ENCODE data around the gene CSRNP3.
"Not testable (repeated sequence)": the region's sequence is repeated elsewhere in the genome, so short reads cannot be mapped to it uniquely, and the experiment has no call there.

The CSRNP3 gene

DNA sequence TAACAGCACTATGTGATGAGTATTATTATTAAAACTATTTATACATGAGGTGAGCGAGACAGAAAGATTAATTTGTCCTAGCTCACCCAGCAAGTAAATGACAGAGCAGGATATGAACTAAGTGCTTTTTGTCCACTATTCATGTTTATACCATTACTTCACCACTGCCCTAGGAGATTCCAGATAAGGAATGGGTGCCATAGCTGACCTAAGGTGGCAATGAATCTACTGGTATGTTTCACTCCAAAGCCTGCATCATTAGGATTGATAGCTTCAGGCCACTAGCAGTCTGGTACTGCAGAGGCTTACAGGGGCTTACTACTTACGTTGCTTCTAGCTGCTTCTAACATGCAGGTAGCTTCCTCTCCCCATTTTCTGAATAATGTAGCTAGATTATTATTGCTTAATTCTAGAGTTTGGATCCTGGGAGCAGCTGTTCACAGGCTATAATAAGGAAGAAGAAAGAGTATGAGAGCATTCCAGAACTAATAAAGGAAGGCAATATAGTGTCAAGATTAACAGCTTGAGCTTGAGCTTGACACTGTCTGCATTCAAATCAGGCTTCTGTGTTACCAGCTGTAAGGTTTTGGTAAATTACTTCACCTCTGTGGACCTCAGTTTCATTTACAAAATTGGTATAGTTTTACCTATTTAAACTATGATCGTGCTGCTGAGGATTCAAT is 170.9 kb downstream of the CSRNP3 start:
- DNase-seq = no peak

GRCh38 chr2:165645930-165646831 is 176.7 kb downstream of the CSRNP3 start:
- peak; percentile 42 for DNase-seq

GRCh38 chr2:165647409-165647808 is 177.9 kb downstream of the CSRNP3 start:
- DNase-seq = no peak

- no peak for DNase-seq
Measured at GRCh38 chr2:165648801-165649200, 179.3 kb downstream of the CSRNP3 start.

DNA sequence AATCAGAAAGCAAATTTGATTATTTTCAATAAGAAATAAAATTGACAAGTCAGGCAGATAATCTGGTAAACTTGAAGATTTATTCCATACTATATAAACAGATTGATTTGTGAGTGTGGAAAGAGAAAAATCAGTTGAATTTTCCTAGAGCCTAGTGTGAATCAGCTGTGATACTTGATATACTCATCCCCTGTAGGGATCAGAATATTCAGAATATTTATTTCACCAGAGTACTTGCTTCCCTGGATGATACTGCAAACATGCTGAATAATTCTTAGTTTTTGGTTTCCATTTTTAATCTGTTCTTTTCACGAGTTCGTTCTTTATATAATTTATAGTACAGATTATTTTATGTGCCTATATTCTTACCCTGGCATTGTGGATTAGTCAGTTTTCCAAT is 181.7 kb downstream of the CSRNP3 start:
- no peak for DNase-seq

DNA sequence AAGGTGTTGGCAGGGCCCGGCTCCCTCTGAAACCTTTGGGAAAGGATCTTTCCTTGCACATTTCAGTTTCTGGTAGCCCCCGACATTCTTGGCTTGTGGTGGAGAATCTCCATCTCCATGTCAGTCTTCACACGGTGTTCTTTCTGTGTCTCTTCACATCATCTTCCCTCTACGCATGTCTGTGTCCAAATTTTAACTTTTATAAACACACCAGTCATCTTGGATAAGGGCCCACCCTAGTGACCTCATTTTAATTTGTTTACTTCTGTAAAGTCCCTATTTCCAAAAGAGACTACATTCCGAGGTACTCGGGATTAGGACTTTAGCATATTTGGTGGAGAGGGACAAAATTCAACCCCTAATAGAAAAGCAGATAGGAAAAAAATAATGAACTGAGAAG is 186.2 kb downstream of the CSRNP3 start:
- no peak for DNase-seq

- DNase-seq = no peak
Measured at GRCh38 chr2:165660361-165660760, 190.9 kb downstream of the CSRNP3 start.

GRCh38 chr2:165662720-165663119 is 193.2 kb downstream of the CSRNP3 start:
- DNase-seq = no peak

- DNase-seq = no peak
Measured at GRCh38 chr2:165665614-165666013, 196.1 kb downstream of the CSRNP3 start.

DNA sequence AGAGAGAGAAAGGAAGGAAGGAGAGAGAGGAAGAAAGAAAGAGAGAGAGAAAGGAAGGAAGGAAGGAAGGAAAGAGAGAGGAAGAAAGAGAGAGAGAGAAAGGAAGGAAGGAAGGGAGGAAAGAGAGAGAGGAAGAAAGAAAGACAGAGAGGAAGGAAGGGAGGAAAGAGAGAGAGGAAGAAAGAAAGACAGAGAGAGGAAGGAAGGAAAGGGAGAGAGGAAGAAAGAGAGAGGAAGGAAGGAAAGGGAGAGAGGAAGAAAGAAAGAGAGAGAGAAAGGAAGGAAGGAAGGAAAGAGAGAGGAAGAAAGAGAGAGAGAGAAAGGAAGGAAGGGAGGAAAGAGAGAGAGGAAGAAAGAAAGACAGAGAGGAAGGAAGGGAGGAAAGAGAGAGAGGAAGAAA is 196.6 kb downstream of the CSRNP3 start:
- DNase-seq = not testable (repeated sequence)

GRCh38 chr2:165666605-165667004 is 197.1 kb downstream of the CSRNP3 start:
- no peak for DNase-seq

- DNase-seq = no peak
Measured at GRCh38 chr2:165667375-165667774, 197.9 kb downstream of the CSRNP3 start.

DNA sequence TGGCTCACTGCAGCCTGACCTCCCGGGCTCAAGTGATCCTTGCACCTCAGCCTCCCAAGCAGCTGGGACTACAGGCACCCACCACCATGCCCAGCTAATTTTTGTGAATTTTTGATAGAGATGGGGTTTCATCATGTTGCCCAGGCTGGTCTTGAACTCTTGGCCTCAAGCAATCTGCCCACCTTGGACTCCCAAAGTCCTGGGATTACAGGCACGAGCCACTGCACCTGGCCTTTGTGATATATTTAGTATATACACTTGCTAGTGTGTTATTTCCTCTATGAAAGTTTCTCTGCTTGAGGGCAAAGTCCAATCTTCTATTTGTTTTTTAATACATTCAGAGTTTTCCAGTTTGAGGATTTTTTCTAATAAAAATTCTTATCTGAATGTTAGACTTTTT is 205.3 kb downstream of the CSRNP3 start:
- DNase-seq = no peak

- peak; percentile 12 for DNase-seq
Measured at GRCh38 chr2:165675551-165675968, 206.1 kb downstream of the CSRNP3 start.

GRCh38 chr2:165678882-165679281 is 209.4 kb downstream of the CSRNP3 start:
- DNase-seq = no peak

DNA sequence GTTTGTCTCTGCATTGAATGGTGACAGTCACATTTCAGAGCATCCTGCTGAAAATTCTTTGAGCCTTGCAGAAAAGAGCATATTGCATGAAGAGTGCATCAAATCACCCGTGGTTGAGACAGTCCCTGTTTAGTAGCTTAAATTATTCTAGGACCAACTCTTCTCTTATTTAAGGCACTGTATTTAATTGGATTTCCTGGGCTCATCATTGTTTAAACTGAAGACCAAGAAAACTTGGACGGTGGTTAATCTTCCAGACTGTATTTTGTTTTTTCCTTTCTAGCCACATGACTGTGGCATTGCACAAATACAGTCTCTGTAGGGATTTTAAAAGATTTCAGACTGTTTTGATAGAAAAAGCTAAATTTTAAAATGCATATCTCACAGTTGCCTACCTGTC is 210.1 kb downstream of the CSRNP3 start:
- DNase-seq = no peak

DNA sequence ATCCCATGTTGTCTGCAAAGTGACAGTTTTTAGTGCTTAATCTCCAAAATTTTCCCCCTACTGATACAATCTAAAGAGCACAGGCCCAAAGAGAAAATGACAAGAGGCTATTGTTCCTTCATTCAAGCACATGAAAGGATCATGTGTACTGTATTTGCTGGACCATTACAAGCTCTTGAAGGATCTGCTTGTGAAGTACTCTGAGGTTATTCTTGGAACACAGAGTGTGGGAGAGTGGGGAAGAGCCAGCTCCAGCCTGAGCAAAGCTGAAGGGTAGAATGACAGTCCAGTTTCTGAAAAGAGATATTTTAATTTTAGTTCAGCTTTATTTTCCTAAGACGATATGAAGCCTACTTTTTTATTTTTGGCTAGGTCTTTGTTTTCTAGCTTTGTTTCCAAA is 212.3 kb downstream of the CSRNP3 start:
- peak; percentile 15 for DNase-seq

DNA sequence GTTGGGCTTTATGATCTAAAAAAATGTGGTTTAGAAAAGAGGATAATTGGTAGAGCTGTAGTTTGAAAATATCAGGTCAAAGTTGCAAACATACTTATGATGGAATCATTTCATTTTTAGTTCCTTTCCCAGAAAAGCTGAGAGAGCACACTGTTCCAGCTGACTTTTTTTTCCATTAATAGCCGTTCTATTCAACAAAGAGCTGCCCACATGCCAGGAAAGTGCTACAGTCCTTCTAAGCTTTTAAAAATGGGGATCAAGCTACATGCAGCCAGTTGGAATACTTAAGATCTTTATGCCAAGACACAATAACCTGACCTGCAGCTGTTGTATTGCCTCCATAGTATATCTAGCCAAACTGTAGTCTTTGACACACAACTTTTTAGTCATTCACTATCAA is 213.0 kb downstream of the CSRNP3 start:
- DNase-seq = no peak

DNA sequence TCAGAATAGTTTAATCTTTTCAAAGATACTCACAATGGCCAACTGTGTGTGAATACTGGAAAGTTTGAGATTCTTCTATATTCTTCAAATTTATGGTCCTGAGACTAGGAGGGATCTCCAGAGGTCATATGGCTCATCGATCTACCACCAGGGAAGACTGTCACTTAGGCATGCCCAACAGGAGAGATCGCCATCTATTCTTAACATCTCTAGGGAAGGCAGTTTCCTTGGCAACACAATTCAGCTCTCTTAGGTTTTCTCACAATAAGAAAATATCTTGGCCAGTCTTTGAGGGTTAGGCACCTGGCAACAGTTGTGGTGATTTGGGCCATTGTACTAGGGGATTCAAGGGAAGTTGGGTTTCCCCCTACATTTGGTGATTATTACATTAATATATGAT is 217.3 kb downstream of the CSRNP3 start:
- no peak for DNase-seq

- no peak for DNase-seq
Measured at GRCh38 chr2:165687426-165688002, 218.0 kb downstream of the CSRNP3 start.

DNA sequence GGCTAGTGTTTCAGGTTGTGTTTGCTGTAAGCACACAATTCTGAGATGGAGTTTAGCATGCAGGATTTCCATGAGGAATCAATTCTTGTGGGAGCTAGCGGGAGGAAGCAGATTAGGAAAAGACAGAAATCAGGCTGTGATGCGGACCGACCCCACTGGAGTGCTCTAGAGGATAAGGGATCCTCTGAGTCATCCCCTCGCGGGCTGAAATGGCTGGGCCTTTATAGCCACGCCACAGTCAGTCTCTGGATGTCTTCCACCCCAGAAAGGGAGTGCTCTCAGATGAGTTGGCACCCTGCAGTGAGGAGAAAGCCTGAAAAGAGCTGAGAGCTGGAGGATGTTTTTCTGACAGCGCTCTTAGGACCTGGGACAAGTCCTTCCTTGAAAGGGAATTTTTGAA is 222.1 kb downstream of the CSRNP3 start:
- DNase-seq = no peak

- DNase-seq = no peak
Measured at GRCh38 chr2:165692906-165693305, 223.4 kb downstream of the CSRNP3 start.

GRCh38 chr2:165693838-165694237 is 224.3 kb downstream of the CSRNP3 start:
- DNase-seq = no peak
